ENCODE data around the gene ISCU. TPM values are rescaled to one million over a fixed set of nuclear protein-coding genes. Genes with fewer than 3 reads are reported as not detected.
"Not testable (repeated sequence)": the region's sequence is repeated elsewhere in the genome, so short reads cannot be mapped to it uniquely, and the experiment has no call there.

Gene ISCU
- total RNA-seq, 1 experiment from 2014 or later, result 86.9 TPM

GRCh38 chr12:108587826-108588225, 25.4 kb downstream of the ISCU start:
- no peak for DNase-seq
- no peak overlapping the region for H3K27ac Mint-ChIP-seq (ENCODE audit: unreplicated experiment)
- no TSS peak for BruUV-seq (replicated peaks)
- Histone ChIP-seq H3K27me3 (replicated peaks; ENCODE audit: control insufficient read depth, insufficient read depth, low read length) (no peaks in the 10 kb centered on the region), H3K36me3 (ENCODE audit: control insufficient read depth, insufficient read depth, low read length) (no peaks in the 10 kb centered on the region), H3K9me3 (no peaks in the 10 kb centered on the region), H3K4me3 (ENCODE audit: low read depth, low read length) (no peak overlapping the region), H3K4me1 (no peaks in the 10 kb centered on the region)
- TF ChIP-seq, protein P1, sequence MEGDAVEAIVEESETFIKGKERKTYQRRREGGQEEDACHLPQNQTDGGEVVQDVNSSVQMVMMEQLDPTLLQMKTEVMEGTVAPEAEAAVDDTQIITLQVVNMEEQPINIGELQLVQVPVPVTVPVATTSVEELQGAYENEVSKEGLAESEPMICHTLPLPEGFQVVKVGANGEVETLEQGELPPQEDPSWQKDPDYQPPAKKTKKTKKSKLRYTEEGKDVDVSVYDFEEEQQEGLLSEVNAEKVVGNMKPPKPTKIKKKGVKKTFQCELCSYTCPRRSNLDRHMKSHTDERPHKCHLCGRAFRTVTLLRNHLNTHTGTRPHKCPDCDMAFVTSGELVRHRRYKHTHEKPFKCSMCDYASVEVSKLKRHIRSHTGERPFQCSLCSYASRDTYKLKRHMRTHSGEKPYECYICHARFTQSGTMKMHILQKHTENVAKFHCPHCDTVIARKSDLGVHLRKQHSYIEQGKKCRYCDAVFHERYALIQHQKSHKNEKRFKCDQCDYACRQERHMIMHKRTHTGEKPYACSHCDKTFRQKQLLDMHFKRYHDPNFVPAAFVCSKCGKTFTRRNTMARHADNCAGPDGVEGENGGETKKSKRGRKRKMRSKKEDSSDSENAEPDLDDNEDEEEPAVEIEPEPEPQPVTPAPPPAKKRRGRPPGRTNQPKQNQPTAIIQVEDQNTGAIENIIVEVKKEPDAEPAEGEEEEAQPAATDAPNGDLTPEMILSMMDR (IDR thresholded peaks at IDR 0.05; ENCODE audit: insufficient read depth in 1 of 2, low read depth in 1 of 2, low read length in 1 of 2, severe bottlenecking in 1 of 2, unreplicated experiment in 1 of 2), result no peak
- intact Hi-C loops (cut with micrococcal nuclease; ENCODE audit: unreplicated experiment), result no loop called here
- peaks cover 4% of the 10 kb centered on the region for H3K27me3 Mint-ChIP-seq (ENCODE audit: insufficient read depth, unreplicated experiment)
- H3K9me3 Mint-ChIP-seq (ENCODE audit: unreplicated experiment), result no peaks in the 10 kb centered on the region
- ChIA-PET CTCF (no interaction called here), POLR2A (no interaction called here)
- no peak overlapping the region for H3K4me3 Mint-ChIP-seq (ENCODE audit: unreplicated experiment)
- H3K4me1 Mint-ChIP-seq (ENCODE audit: low read depth, unreplicated experiment), result no peaks in the 10 kb centered on the region
- no peaks in the 10 kb centered on the region for H3K36me3 Mint-ChIP-seq (ENCODE audit: insufficient read depth, unreplicated experiment)

DNA sequence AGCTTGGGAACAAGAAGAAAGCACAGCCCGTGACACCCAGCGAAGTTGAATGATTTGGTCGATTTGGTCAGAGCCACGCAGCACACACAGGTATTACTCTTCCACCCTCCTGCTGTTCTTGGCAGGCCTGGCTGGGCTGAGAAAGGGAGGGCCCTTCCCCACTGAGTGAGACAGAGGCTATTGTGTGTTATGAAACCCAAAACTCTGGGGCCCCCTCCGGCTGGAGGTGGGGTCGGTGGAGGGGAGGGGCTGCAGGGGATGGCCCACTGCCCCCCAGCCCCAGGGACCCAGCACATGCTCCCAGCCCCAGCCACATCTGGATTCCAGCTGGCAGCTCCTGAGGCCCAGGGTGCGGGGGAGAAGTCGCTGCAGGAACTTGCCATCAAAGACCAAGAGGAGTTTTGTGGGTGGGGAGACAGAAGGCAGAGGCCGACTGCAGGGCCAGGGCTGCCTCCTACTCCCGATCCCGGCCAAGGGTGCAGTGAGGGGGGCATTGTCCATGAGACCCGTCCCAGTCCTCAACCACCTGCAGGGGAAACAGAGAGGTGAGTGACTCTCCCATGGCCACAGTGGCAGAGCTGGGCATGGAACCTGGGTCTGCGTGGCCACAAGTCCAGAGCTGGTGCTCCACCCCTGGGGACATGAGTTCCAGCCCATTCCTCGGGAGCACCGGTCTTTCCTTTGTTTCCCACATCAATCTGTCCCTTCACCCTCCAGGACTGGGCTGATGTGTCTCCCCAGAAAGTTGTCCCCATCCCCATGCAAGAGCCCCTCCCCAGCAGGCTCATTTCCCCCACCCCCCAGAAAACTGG, 26.8 kb downstream of the ISCU start:
- no peak for DNase-seq
- Mint-ChIP-seq H3K27ac (ENCODE audit: unreplicated experiment) (no peak overlapping the region), H3K9me3 (ENCODE audit: unreplicated experiment) (no peaks in the 10 kb centered on the region), H3K4me3 (ENCODE audit: unreplicated experiment) (no peak overlapping the region), H3K27me3 (ENCODE audit: insufficient read depth, unreplicated experiment) (peaks cover 4% of the 10 kb centered on the region), H3K36me3 (ENCODE audit: insufficient read depth, unreplicated experiment) (no peaks in the 10 kb centered on the region), H3K4me1 (ENCODE audit: low read depth, unreplicated experiment) (no peaks in the 10 kb centered on the region)
- TF ChIP-seq, protein P1 (IDR thresholded peaks at IDR 0.05; ENCODE audit: insufficient read depth in 1 of 2, low read depth in 1 of 2, low read length in 1 of 2, severe bottlenecking in 1 of 2, unreplicated experiment in 1 of 2), result no peak
- no TSS peak for BruUV-seq (replicated peaks)
- ChIA-PET POLR2A (no interaction called here), CTCF (no interaction called here)
- Histone ChIP-seq H3K27me3 (replicated peaks; ENCODE audit: control insufficient read depth, insufficient read depth, low read length) (no peaks in the 10 kb centered on the region), H3K36me3 (ENCODE audit: control insufficient read depth, insufficient read depth, low read length) (no peaks in the 10 kb centered on the region), H3K4me1 (no peaks in the 10 kb centered on the region), H3K4me3 (ENCODE audit: low read depth, low read length) (no peak overlapping the region), H3K9me3 (no peaks in the 10 kb centered on the region)
- intact Hi-C loops (cut with micrococcal nuclease; ENCODE audit: unreplicated experiment), result no loop called here

GRCh38 chr12:108589840-108590229, 27.4 kb downstream of the ISCU start:
- ChIA-PET CTCF (no interaction called here), POLR2A (no interaction called here)
- no peaks in the 10 kb centered on the region for H3K27me3 ChIP-seq (replicated peaks; ENCODE audit: control insufficient read depth, insufficient read depth, low read length)
- H3K9me3 ChIP-seq, result no peaks in the 10 kb centered on the region
- H3K4me3 ChIP-seq (ENCODE audit: low read depth, low read length), result no peak overlapping the region
- no TSS peak for BruUV-seq (replicated peaks)
- no peak overlapping the region for H3K27ac Mint-ChIP-seq (ENCODE audit: unreplicated experiment)
- H3K4me3 Mint-ChIP-seq (ENCODE audit: unreplicated experiment), result no peak overlapping the region
- H3K36me3 Mint-ChIP-seq (ENCODE audit: insufficient read depth, unreplicated experiment), result no peaks in the 10 kb centered on the region
- H3K4me1 Mint-ChIP-seq (ENCODE audit: low read depth, unreplicated experiment), result no peaks in the 10 kb centered on the region
- TF ChIP-seq, protein P1 (IDR thresholded peaks at IDR 0.05; ENCODE audit: insufficient read depth in 1 of 2, low read depth in 1 of 2, low read length in 1 of 2, severe bottlenecking in 1 of 2, unreplicated experiment in 1 of 2), result no peak
- no peak for DNase-seq
- intact Hi-C loops (cut with micrococcal nuclease; ENCODE audit: unreplicated experiment), result no loop called here
- no peaks in the 10 kb centered on the region for H3K4me1 ChIP-seq
- no peaks in the 10 kb centered on the region for H3K9me3 Mint-ChIP-seq (ENCODE audit: unreplicated experiment)
- peaks cover 1% of the 10 kb centered on the region for H3K27me3 Mint-ChIP-seq (ENCODE audit: insufficient read depth, unreplicated experiment)
- no peaks in the 10 kb centered on the region for H3K36me3 ChIP-seq (ENCODE audit: control insufficient read depth, insufficient read depth, low read length)

DNA sequence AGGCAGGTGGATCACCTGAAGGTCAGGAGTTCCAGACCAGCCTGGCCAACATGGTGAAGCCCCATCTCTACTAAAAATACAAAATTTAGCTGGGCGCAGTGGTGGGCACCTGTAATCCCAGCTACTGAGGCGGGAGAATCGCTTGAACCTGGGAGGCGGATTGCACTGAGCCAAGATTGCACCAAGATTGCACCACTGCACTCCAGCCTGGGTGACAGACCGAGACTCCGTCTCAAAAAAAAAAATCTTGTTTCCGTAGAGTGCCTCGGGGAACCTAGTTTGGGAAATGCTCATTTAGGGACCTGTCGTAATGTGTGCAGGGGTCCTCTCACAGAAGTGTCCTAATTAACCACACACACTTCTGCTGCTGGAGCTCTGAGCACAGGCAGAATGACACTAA, 28.1 kb downstream of the ISCU start:
- H3K27ac Mint-ChIP-seq (ENCODE audit: unreplicated experiment); H3K36me3 Mint-ChIP-seq (ENCODE audit: insufficient read depth, unreplicated experiment); H3K4me3 ChIP-seq (ENCODE audit: low read depth, low read length); H3K9me3 ChIP-seq; H3K4me1 Mint-ChIP-seq (ENCODE audit: low read depth, unreplicated experiment); H3K27me3 ChIP-seq (replicated peaks; ENCODE audit: control insufficient read depth, insufficient read depth, low read length); DNase-seq; H3K36me3 ChIP-seq (ENCODE audit: control insufficient read depth, insufficient read depth, low read length); POLR2A ChIA-PET; H3K4me1 ChIP-seq; CTCF ChIA-PET; intact Hi-C loops (cut with micrococcal nuclease; ENCODE audit: unreplicated experiment); H3K4me3 Mint-ChIP-seq (ENCODE audit: unreplicated experiment); BruUV-seq (replicated peaks); H3K27me3 Mint-ChIP-seq (ENCODE audit: insufficient read depth, unreplicated experiment); H3K9me3 Mint-ChIP-seq (ENCODE audit: unreplicated experiment): not testable (repeated sequence)
